GM19467 (cell line): ENCODE results near the gene ARFGEF3.

Experiments used
- ATAC-seq: cut with Tn5 transposase; IDR thresholded peaks from one replicate; pipeline ENCODE4 v1.9.1; 2021; ENCODE audit warnings: mild to moderate bottlenecking, moderate library complexity; ENCODE audit not compliant: unreplicated experiment

The ARFGEF3 gene

DNA sequence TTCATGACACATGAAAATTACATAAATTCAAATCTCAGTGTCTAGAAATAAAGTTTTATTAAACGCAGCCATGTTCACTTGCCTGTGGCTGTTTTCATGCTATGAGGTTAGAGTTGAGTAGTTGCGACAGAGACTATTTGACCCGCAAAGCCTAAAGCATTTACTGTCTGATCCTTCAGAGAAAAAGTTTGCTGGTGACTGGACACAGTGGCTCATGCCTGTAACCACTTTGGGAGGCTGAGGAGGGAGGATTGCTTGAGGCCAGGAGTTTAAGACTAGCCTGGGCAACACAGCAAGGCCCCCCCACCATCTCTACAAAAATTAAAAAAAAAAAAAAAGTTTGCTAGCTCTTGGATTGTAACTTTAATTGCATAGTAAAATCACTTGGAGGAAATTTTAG, 225.2 kb downstream of the ARFGEF3 start:
- ATAC-seq: no peak

DNA sequence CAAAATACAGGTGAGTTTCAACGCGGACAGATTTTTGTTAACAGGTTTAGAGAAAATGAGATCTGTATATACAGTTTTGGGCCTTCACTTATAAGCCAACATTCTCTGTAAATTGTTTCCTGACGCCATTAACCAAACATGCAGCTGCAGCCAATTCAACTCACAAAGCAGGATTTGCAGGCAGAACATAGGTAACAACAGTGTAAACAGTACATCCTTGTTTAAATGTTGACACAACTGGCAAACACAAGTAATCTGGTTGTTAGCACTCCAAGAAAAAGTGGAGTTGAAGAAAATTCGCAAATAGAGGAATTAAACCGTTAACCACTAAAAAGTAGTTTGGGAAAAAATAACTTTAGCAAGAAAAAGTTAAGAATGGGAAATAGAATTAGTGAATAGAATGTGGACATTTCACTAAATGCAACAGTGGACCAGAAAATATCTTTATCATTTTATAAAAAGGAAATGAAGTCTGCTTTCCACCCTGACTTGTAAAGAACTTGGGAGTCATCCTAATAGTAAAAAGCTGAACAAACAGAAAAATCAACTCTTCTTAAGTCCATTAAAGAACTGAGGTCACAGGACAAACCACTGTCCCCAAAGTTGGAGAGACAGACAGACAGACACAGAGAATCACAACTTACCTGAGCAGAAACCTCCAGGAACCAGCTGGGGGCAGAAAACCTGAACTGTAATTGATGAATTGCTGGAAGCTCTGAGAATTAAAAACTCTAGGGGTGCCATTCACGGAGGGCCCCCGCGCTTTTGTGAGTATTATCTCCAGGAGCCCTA, 226.0 kb downstream of the ARFGEF3 start:
- no peak for ATAC-seq

GRCh38 chr6:138389551-138389950, 227.8 kb downstream of the ARFGEF3 start:
- ATAC-seq: no peak
